Transverse colon (tissue), 1 donor: ENCODE measurements around the gene CDH22.

Experiments
- EP300 ChIP-seq: sonication (generic); formaldehyde crosslinking; IDR thresholded peaks from one replicate; pipeline ENCODE4 v1.6.1; 2017; ENCODE audit warnings: antibody characterized with exemption, low read depth
- POLR2A ChIP-seq: fragments of 450-650 bp; IDR thresholded peaks from one replicate; pipeline ENCODE4 v1.6.1; 2016; ENCODE audit warnings: antibody characterized with exemption, mild to moderate bottlenecking, moderate library complexity

DNA sequence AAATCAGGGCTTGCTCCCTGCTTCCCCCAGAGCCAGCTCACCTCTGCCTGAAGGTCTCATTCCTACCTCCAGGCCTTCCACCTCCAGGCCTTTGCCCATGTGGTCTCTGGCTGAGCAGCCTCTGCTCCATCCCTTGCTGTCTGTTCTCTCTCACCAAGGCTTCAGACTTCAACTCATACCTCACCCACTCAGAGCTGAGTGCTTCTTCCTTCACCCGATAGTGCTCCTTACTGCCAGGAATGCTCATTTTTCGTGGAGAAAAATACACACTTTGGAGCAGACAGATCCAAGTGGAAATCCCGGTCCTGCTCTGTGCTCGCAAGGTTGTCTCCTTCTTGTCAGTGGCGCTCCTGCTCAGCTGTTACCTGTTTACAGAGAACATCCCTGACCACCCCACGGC lies 7.0 kb upstream of the CDH22 start:
- no peak for TF ChIP-seq POLR2A
- no peak for TF ChIP-seq EP300
